Measurements from ENCODE around the gene SND1. TPM values are rescaled to one million over a fixed set of nuclear protein-coding genes. Genes with fewer than 3 reads are reported as not detected.

SND1 gene
- polyA plus RNA-seq, 1 donor, result 92.5 TPM

GRCh38 chr7:127909424-127910152 lies 257.6 kb downstream of the SND1 start:
- no peak for DNase-seq

DNA sequence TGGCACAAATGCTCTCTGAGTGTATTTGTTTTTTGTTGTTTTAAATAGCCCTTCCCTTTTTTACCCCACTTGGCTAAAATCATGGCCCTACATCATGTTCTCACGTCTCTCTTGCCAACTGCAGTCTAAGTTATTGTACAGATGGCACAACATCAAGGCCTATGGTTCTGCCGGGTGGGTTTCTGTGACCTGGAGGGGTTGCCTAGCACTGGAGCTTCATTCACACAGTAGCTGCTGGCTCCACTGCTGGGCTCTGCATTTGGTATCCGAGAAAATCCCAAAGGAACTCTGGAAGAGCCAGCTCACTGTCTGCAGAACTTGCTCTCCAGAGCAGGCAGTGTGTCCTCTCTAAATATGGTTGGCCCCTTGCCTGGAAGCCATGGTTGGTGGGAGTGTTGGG lies 258.7 kb downstream of the SND1 start:
- DNase-seq, result no peak

DNA sequence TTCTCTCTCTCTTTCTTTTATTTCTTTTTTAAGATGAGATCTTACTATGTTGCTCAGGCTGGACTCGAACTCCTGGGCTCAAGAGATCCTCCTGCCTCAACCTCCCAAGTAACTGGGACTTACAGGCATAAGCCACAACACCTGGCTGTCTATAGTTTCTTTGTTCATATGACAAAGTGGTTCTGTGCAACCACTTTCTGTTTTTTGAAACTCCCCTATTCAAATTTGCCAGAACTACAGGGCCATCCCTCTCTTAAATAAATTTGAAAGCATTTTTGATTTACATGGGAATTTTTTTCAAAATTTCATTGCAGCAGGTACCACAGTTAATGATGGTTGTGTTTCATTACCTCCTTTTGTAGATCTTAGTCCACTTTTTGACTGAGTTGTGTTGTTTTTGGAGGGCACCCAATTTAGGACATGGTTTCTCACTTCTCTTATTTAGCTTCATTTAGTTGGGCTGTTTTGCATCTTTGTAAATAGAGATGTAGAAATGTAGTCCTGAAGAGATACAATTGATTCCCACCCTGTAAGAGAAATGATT lies 260.0 kb downstream of the SND1 start:
- no peak for DNase-seq

GRCh38 chr7:127912901-127913300 lies 260.9 kb downstream of the SND1 start:
- no peak for DNase-seq

DNA sequence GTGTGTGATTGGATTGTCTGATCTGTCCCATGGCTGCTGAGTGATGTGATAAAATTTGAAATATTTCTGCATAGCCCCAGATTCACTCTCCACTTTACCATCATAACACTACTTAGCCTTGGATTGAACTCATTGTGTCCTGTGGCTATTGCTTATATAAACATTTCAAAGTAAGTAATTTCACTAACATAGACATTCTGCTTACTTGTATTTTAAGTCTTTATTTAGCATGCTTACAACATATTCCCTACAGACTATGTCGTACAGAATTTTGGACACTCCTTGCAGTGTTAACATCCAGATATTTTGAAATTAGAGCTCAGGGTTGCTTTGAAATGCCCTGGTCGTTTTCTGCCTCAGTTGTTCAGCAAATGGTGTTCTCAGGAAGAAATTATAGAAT lies 261.7 kb downstream of the SND1 start:
- no peak for DNase-seq

GRCh38 chr7:127914693-127915092 lies 262.7 kb downstream of the SND1 start:
- DNase-seq, result no peak

DNA sequence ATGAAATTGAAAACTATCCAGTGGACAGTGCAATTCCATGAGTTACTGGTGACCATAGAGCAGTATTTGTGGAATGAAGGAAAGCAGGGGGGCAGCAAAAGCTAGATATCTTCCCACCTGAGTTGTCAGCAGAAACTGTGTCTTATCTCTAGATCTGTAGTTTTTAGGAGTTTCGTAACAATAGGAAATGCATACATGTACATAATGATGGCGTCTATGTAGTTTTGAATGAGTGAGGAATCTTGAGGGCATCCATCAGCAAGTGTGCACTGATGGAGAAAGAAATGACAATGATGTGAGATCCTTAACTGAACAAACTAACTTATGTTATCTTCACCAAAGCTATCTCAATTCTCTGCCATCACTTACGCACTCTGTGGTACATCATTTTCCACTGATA lies 264.7 kb downstream of the SND1 start:
- DNase-seq, result no peak

DNA sequence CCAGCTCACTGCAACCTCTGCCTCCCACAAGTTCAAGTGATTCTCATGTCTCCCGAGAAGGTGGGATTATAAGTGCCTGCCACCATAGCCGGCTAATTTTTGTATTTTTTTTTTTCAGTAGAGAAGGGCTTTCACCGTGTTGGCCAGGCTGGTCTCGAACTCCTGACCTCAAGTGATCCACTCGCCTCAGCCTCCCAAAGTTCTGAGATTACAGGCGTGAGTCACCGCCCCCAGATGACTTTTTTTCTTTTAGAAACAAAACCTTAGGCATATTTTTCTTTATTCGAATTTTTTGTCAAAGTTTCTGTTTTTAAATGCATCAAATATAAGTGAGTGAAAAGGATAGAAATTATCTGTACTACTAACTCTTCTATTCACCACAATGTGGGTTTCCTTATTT lies 266.1 kb downstream of the SND1 start:
- no peak for DNase-seq

GRCh38 chr7:127920787-127921438 lies 268.9 kb downstream of the SND1 start:
- no peak for DNase-seq

DNA sequence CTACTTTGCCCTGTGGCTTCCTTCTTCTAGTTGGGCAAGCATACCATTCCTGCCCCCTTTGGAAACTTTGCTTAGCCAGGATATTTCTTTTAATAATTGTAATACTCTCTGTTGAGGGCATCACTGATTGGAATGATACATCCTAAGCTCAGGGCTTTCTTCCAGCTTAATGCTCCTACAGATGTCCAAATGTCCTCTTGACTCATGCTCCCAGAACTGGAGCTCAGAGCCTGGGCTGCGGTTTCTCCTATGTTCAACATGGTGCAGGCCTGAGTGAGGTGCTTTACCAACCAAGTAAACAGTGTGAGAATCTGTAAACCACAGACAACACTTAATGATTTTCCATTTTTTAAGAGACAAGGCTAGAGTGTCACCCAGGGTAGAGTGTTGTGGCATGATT lies 270.7 kb downstream of the SND1 start:
- no peak for DNase-seq

- no peak for DNase-seq
Observed at GRCh38 chr7:127924874-127925273, 272.9 kb downstream of the SND1 start.

GRCh38 chr7:127927348-127927696 lies 275.3 kb downstream of the SND1 start:
- no peak for DNase-seq

- DNase-seq, result no peak
Observed at GRCh38 chr7:127928222-127928621, 276.2 kb downstream of the SND1 start.

GRCh38 chr7:127928852-127929251 lies 276.9 kb downstream of the SND1 start:
- no peak for DNase-seq

DNA sequence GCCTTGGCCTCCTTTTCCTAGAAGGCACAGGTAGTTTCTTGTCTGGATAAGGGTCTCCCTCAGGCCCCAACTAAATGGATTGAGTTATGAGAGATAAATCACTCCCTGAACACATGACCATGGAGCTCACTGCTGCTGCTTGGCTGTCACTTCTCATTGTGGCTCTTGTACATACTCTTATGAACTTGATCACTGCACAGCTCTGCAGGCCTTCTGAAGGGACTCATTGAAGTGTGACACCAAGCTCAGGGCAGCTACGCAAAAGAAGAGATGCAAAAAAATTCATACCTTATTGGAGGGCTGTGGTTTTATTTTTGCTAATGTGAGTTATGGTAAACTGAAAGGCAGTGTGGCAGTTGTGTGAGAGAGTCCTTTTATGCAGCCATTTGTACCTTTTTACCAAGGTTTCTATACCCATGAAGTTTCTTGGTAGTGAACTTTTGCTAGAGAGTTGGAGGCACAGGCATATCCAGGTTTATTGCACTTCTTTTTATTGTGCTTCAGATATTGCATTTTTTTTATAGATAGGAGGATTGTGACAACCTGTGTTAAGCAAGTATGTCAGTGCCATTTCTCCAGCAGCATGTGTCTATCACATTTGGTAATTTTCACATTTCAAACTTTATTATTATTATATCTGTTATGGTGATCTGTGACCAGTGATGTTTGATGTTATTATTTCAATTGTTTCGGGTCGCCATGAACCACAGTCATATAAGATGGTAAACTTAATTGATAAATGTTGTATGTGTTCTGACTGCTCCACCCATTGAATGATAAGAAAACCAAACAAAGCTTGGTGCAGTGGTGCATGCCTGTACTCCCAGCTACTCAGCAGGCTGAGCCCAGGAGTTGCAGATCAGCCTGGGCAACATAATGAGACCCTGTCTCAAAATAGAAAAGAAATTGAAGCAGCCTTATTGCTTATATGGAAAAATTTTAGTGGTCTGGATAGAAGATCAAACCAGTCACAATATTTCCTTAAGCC lies 278.6 kb downstream of the SND1 start:
- DNase-seq, result no peak

GRCh38 chr7:127932076-127932475 lies 280.1 kb downstream of the SND1 start:
- no peak for DNase-seq

- no peak for DNase-seq
Observed at GRCh38 chr7:127932496-127932895, 280.5 kb downstream of the SND1 start.

DNA sequence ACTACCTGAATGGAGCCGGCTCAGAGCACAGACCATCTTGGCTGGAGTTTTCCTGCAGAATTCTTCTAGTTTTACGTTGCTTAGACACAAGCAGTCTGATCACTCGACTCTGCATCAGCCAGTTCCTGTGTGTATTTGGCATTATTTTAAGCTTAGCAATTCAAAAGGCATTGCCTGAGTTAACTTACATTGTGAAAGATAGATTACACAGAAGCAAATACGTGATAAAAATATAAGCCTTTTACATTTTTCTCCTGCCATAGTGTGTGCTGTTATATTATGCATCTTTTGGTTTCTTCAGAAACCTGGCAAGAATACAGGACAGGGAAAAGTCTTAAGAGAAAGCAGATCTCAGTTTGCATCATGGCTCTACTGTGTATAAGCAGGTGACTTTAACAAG lies 281.2 kb downstream of the SND1 start:
- DNase-seq, result no peak

DNA sequence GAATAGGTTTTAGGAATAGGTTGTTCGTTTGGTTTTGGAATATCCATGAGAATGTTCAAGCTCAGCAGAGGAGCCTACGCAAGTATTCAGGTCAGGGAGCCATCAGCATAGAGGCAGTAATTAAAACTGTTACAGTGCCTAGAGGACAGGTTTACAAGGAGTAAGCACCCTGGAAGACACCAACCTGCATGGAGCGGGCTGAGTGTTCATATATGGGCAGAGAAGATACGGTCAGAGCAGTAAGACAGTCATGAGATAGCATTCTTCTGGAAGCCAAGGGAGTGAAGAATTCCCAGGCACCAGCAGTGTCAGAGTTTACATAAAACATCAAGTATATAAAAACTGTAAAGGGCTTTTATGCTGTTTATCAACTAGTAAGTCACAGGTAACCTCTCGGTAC lies 282.7 kb downstream of the SND1 start:
- no peak for DNase-seq

- no peak for DNase-seq
Observed at GRCh38 chr7:127935847-127936376, 283.9 kb downstream of the SND1 start.

DNA sequence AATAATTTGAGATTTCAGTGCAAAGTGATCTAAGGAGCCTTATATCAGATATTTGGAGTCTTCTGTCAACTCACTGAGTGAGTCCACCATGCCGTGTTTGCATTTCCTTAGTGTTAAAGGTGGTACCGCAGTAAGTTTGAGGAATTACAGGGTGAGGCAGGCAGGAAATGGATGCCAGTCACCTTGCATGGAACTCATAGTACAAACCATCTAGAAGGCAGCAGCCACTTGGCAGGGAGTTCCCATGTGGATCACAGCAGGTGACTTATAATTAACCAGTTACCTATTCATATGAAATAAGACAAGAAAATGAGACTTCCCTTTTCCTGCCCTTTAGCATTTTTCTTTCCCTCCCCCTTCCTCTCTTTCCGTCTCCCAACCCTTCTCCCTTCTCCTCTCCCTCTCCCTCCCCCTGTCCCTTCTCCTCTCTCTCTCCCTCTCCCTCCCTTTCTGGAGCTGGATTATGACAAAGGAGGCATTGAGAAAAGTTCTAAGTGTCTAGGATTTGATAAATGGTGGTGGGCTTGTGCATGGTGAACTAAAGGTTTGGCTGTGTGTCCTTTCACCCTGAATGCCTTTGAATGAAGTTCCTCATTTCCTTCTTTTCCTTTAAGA lies 285.2 kb downstream of the SND1 start:
- DNase-seq, result no peak

GRCh38 chr7:127938588-127938987 lies 286.6 kb downstream of the SND1 start:
- no peak for DNase-seq

Measured in hindlimb muscle (tissue), 1 donor.